Astrocyte (in vitro differentiated cells and primary cell): Measurements from ENCODE around the gene ZNF189. TPM values are rescaled to one million over a fixed set of nuclear protein-coding genes. Genes with fewer than 3 reads are reported as not detected.

Source experiments
- DNase-seq: peaks from one replicate; pipeline ENCODE4 v3.0.0-alpha.2; 2010; ENCODE audit warnings: low read depth
- FAIRE-seq: peaks from 2 replicates; lab custom pipeline; 2011; peaks lifted over from hg19 to GRCh38; lab: Jason Lieb, UNC
- H2AFZ ChIP-seq: 2 replicates; pipeline ENCODE4 v1.6.0; 2012; ENCODE audit warnings: low read depth, low read length, inconsistent platforms
- H3K27ac ChIP-seq: 2 replicates; pipeline ENCODE4 v1.5.1; 2011; ENCODE audit warnings: low read depth, low read length, inconsistent platforms
- H3K27me3 ChIP-seq: 2 replicates; pipeline ENCODE4 v1.6.0; 2011; ENCODE audit warnings: low read length, inconsistent platforms; ENCODE audit not compliant: insufficient read depth
- H3K36me3 ChIP-seq: 2 replicates; pipeline ENCODE4 v1.5.1; 2011; ENCODE audit warnings: low read length, inconsistent platforms; ENCODE audit not compliant: insufficient read depth
- H3K4me1 ChIP-seq: 2 replicates; pipeline ENCODE4 v1.5.1; 2011; ENCODE audit warnings: low read length, inconsistent platforms; ENCODE audit not compliant: insufficient read depth
- H3K4me2 ChIP-seq: 2 replicates; pipeline ENCODE4 v1.6.0; 2012; ENCODE audit warnings: low read length, inconsistent platforms
- H3K4me3 ChIP-seq: 2 replicates; pipeline ENCODE4 v1.5.1; 2011; ENCODE audit warnings: low read depth, mild to moderate bottlenecking, low read length, inconsistent platforms; ENCODE audit not compliant: insufficient read depth
- H3K79me2 ChIP-seq: 2 replicates; pipeline ENCODE4 v1.6.0; 2012; ENCODE audit warnings: mild to moderate bottlenecking, low read length, inconsistent platforms; ENCODE audit not compliant: insufficient read depth
- H3K9ac ChIP-seq: 2 replicates; pipeline ENCODE4 v1.6.0; 2012; ENCODE audit warnings: mild to moderate bottlenecking, low read length, inconsistent platforms
- H3K9me3 ChIP-seq: 2 replicates; pipeline ENCODE4 v1.5.1; 2012; ENCODE audit warnings: low read depth, mild to moderate bottlenecking, low read length, inconsistent platforms; ENCODE audit not compliant: insufficient read depth
- H4K20me1 ChIP-seq: 2 replicates; pipeline ENCODE4 v1.6.0; 2012; ENCODE audit warnings: low read length, inconsistent platforms; ENCODE audit not compliant: insufficient read depth
- H3K27ac Mint-ChIP-seq: one replicate; pipeline ENCODE4 v1.8.0; 2021; ENCODE audit warnings: mild to moderate bottlenecking, mixed read lengths; ENCODE audit not compliant: unreplicated experiment
- H3K27me3 Mint-ChIP-seq: one replicate; pipeline ENCODE4 v1.8.0; 2021; ENCODE audit warnings: low read depth, mixed read lengths; ENCODE audit not compliant: unreplicated experiment
- H3K36me3 Mint-ChIP-seq: one replicate; pipeline ENCODE4 v1.8.0; 2021; ENCODE audit warnings: low read depth, mixed read lengths; ENCODE audit not compliant: unreplicated experiment
- H3K4me1 Mint-ChIP-seq: one replicate; pipeline ENCODE4 v1.8.0; 2021; ENCODE audit warnings: low read depth, mixed read lengths; ENCODE audit not compliant: unreplicated experiment
- H3K4me3 Mint-ChIP-seq: one replicate; pipeline ENCODE4 v1.8.0; 2021; ENCODE audit warnings: mild to moderate bottlenecking, moderate library complexity, mixed read lengths; ENCODE audit not compliant: unreplicated experiment
- H3K9me3 Mint-ChIP-seq: one replicate; pipeline ENCODE4 v1.8.0; 2021; ENCODE audit warnings: mild to moderate bottlenecking, mixed read lengths; ENCODE audit not compliant: unreplicated experiment
- CTCF ChIP-seq: IDR thresholded peaks from 2 replicates; pipeline ENCODE4 v1.5.1; 2011; ENCODE audit warnings: low read depth, mild to moderate bottlenecking, inconsistent platforms, low read length, moderate library complexity; ENCODE audit not compliant: insufficient read depth
- EZH2 ChIP-seq: IDR thresholded peaks from 2 replicates; pipeline ENCODE4 v1.6.1; 2012; ENCODE audit warnings: mild to moderate bottlenecking, low read length, inconsistent platforms; ENCODE audit not compliant: insufficient read depth
- total RNA-seq: library from RNA; stranded (reverse); gene quantifications from 2 replicates; pipeline ENCODE4 v1.2.1, GENCODE V29; 2021

ZNF189 gene
- total RNA-seq, 1 donor from 2014 or later = 16.8 TPM

GRCh38 chr9:101440714-101441230 is 42.1 kb downstream of the ZNF189 start:
- no peaks in the 10 kb centered on the region for H3K9me3 ChIP-seq
- H3K27ac ChIP-seq = no peak overlapping the region
- FAIRE-seq (no peak), DNase-seq (no peak)
- H2AFZ ChIP-seq = no peak overlapping the region
- no peak overlapping the region for H3K4me2 ChIP-seq
- TF ChIP-seq CTCF (no peak), EZH2 (no peak)
- no peaks in the 10 kb centered on the region for H3K36me3 ChIP-seq
- H3K4me1 ChIP-seq = no peaks in the 10 kb centered on the region
- H3K4me3 ChIP-seq = no peak overlapping the region
- Mint-ChIP-seq H3K27ac (no peak overlapping the region), H3K4me3 (no peak overlapping the region), H3K36me3 (no peaks in the 10 kb centered on the region), H3K4me1 (peaks cover 6% of the 10 kb centered on the region), H3K9me3 (no peaks in the 10 kb centered on the region), H3K27me3 (no peaks in the 10 kb centered on the region)
- peaks cover 2% of the 10 kb centered on the region for H3K27me3 ChIP-seq
- no peaks in the 10 kb centered on the region for H4K20me1 ChIP-seq
- no peak overlapping the region for H3K9ac ChIP-seq
- H3K79me2 ChIP-seq = no peaks in the 10 kb centered on the region

GRCh38 chr9:101442318-101442717 is 43.7 kb downstream of the ZNF189 start:
- FAIRE-seq = no peak
- Histone ChIP-seq H3K9ac (no peak overlapping the region), H3K4me1 (no peaks in the 10 kb centered on the region), H3K4me3 (no peak overlapping the region), H3K4me2 (no peak overlapping the region), H4K20me1 (no peaks in the 10 kb centered on the region), H3K27ac (no peak overlapping the region), H3K9me3 (no peaks in the 10 kb centered on the region), H3K79me2 (no peaks in the 10 kb centered on the region), H3K36me3 (no peaks in the 10 kb centered on the region), H3K27me3 (peaks cover 1% of the 10 kb centered on the region), H2AFZ (no peak overlapping the region)
- Mint-ChIP-seq H3K36me3 (no peaks in the 10 kb centered on the region), H3K27me3 (no peaks in the 10 kb centered on the region), H3K9me3 (no peaks in the 10 kb centered on the region), H3K4me3 (no peak overlapping the region), H3K4me1 (peaks cover 6% of the 10 kb centered on the region), H3K27ac (no peak overlapping the region)
- TF ChIP-seq CTCF = no peak
- no peak for TF ChIP-seq EZH2
- no peak for DNase-seq

GRCh38 chr9:101442736-101443135 is 44.1 kb downstream of the ZNF189 start:
- H3K9ac ChIP-seq = no peak overlapping the region
- H3K27me3 ChIP-seq = no peaks in the 10 kb centered on the region
- no peaks in the 10 kb centered on the region for H3K4me1 ChIP-seq
- H3K36me3 ChIP-seq = no peaks in the 10 kb centered on the region
- no peak overlapping the region for H3K4me2 ChIP-seq
- Mint-ChIP-seq H3K4me3 (no peak overlapping the region), H3K27me3 (no peaks in the 10 kb centered on the region), H3K4me1 (peaks cover 6% of the 10 kb centered on the region), H3K27ac (no peak overlapping the region), H3K9me3 (no peaks in the 10 kb centered on the region), H3K36me3 (no peaks in the 10 kb centered on the region)
- DNase-seq (no peak), FAIRE-seq (no peak)
- H3K79me2 ChIP-seq = no peaks in the 10 kb centered on the region
- H3K9me3 ChIP-seq = no peaks in the 10 kb centered on the region
- no peak for TF ChIP-seq EZH2
- TF ChIP-seq CTCF = no peak
- no peak overlapping the region for H3K27ac ChIP-seq
- no peak overlapping the region for H3K4me3 ChIP-seq
- no peak overlapping the region for H2AFZ ChIP-seq
- H4K20me1 ChIP-seq = no peaks in the 10 kb centered on the region
